K562 (cell line): ENCODE data around the gene IL17REL. TPM values are rescaled to one million over a fixed set of nuclear protein-coding genes. Genes with fewer than 3 reads are reported as not detected.

ENCODE experiments used
- NONO ChIP-seq, 2 experiments: fragments of 200-400 bp in 1 of 2; fragments of 450-650 bp in 1 of 2; formaldehyde crosslinking in 1 of 2; IDR thresholded peaks; 2 replicates each; pipeline ENCODE4 v1.6.1; 2017; ENCODE audit warnings: low read depth in 2 of 2, mild to moderate bottlenecking in 2 of 2, moderate library complexity in 2 of 2, low read length in 1 of 2
- TRIM25 ChIP-seq: fragments of 450-650 bp; IDR thresholded peaks from 2 replicates; pipeline ENCODE4 v1.7.0; 2016; ENCODE audit warnings: borderline replicate concordance
- ZBTB40 ChIP-seq, 2 experiments: fragments of 450-650 bp in 1 of 2; sonication (generic) in 1 of 2; formaldehyde crosslinking in 1 of 2; IDR thresholded peaks; 2 replicates each; pipeline versions ENCODE4 v1.7.1 to v1.9.0; 2016 to 2022; ENCODE audit warnings: inconsistent platforms in 1 of 2, mild to moderate bottlenecking in 1 of 2, missing genetic modification reagents in 1 of 2
- polyA plus RNA-seq, 8 experiments: library from polyadenylated mRNA; depleted of rRNA in 4 of 8; stranded (reverse) in 5 of 8; unstranded in 3 of 8; fragments of >200 nt; fragmentation: Nextera tagmentation in 2 of 8; fragmentation: Illumina TruSeq in 1 of 8; extraction: Ambion mirVana in 2 of 8; extraction: Trizol in 1 of 8; gene quantifications; 2 replicates each; pipeline versions ENCODE4 v1.2.1 to v1.2.3, GENCODE V29; 2011 to 2014; ENCODE audit warnings: inconsistent platforms in 1 of 8, missing spikeins in 1 of 8
- total RNA-seq, 7 experiments: library from RNA; depleted of rRNA in 6 of 7; stranded (reverse); fragments of >200 nt in 6 of 7; fragmentation: Illumina TruSeq in 2 of 7; extraction: Trizol in 2 of 7; gene quantifications; 2 replicates each; pipeline versions ENCODE4 v1.2.1 to v1.2.3, GENCODE V29; 2011 to 2021; ENCODE audit warnings: low replicate concordance in 1 of 7

The IL17REL gene
- total and polyA plus RNA-seq, 9 of the 15 experiments (the other 6 are each of a cell fraction or from before 2014, with no cell fraction given): 0.05 to 0.42 (median 0.11) TPM; not detected in 4

- peak; percentile 49 for TF ChIP-seq ZBTB40 (IDR thresholded peaks at IDR 0.05)
- no peak for TF ChIP-seq ZBTB40 (CRISPR knock-in tag; IDR thresholded peaks at IDR 0.05)
- TF ChIP-seq TRIM25: 0 out of 2 replicates have a peak, but pooled peaks have one; percentile 31
- TF ChIP-seq NONO (IDR thresholded peaks at IDR 0.05; ENCODE audit: low read depth in 2 of 2, low read length in 1 of 2): no peak
These were observed 36.8 kb downstream of the IL17REL start (continued) for GRCh38 chr22:49975543-49976389.
